Fibroblast of lung (primary cell): Measurements from ENCODE around the gene LCN1. TPM values are rescaled to one million over a fixed set of nuclear protein-coding genes. Genes with fewer than 3 reads are reported as not detected.

Experiments used
- DNase-seq, 2 donors: peaks; one replicate each; pipeline versions ENCODE4 v3.0.0 to v3.0.0-alpha.2; 2010; ENCODE audit warnings: low read depth in 2 of 2
- H2AFZ ChIP-seq: 2 replicates; pipeline ENCODE4 v1.5.1; 2012; ENCODE audit warnings: low read length, control low read depth, inconsistent platforms
- H3K27ac ChIP-seq: 2 replicates; pipeline ENCODE4 v1.5.1; 2011; ENCODE audit warnings: low read length, control low read depth; ENCODE audit not compliant: insufficient read depth
- H3K27me3 ChIP-seq: 2 replicates; pipeline ENCODE4 v1.5.1; 2011; ENCODE audit warnings: mild to moderate bottlenecking, low read length; ENCODE audit not compliant: control insufficient read depth, insufficient read depth
- H3K36me3 ChIP-seq: 2 replicates; pipeline ENCODE4 v1.5.1; 2011; ENCODE audit warnings: low read length; ENCODE audit not compliant: control insufficient read depth, insufficient read depth
- H3K4me1 ChIP-seq: 2 replicates; pipeline ENCODE4 v1.5.1; 2011; ENCODE audit warnings: low read length; ENCODE audit not compliant: control insufficient read depth, insufficient read depth; ENCODE audit errors: extremely low read depth
- H3K4me2 ChIP-seq: 2 replicates; pipeline ENCODE4 v1.5.1; 2011; ENCODE audit warnings: low read length, control low read depth; ENCODE audit not compliant: insufficient read depth; ENCODE audit errors: extremely low read depth
- H3K4me3 ChIP-seq, 4 experiments: fragments of 200-600 bp in 1 of 4; sonication (generic) in 1 of 4; replicated peaks in 1 of 4; 2 replicates each; pipeline ENCODE4 v1.5.1; 2011 to 2016; ENCODE audit warnings: low read length in 4 of 4, low read depth in 3 of 4, mild to moderate bottlenecking in 3 of 4, control low read depth in 2 of 4, inconsistent platforms in 1 of 4, mixed read lengths in 1 of 4; ENCODE audit not compliant: insufficient read depth in 1 of 4; ENCODE audit errors: control extremely low read depth in 1 of 4
- H3K79me2 ChIP-seq: 2 replicates; pipeline ENCODE4 v1.5.1; 2012; ENCODE audit warnings: mild to moderate bottlenecking, low read length, inconsistent platforms; ENCODE audit not compliant: control insufficient read depth, insufficient read depth
- H3K9ac ChIP-seq: 2 replicates; pipeline ENCODE4 v1.5.1; 2011; ENCODE audit warnings: mild to moderate bottlenecking, low read length, control low read depth; ENCODE audit not compliant: insufficient read depth
- H3K9me3 ChIP-seq: 2 replicates; pipeline ENCODE4 v1.5.1; 2012; ENCODE audit warnings: low read depth, low read length; ENCODE audit not compliant: control insufficient read depth, insufficient read depth
- H4K20me1 ChIP-seq: 2 replicates; pipeline ENCODE4 v1.5.1; 2011; ENCODE audit warnings: low read length; ENCODE audit not compliant: control insufficient read depth, insufficient read depth; ENCODE audit errors: extremely low read depth
- CTCF ChIP-seq, 2 donors: IDR thresholded peaks in 1 of 2; conservative IDR thresholded peaks in 1 of 2; 1 replicate in 1 of 2; 2 replicates in 1 of 2; pipeline ENCODE4 v1.5.1; 2011 to 2012; ENCODE audit warnings: low read length in 2 of 2, control low read depth in 1 of 2, inconsistent platforms in 1 of 2, low read depth in 1 of 2, mild to moderate bottlenecking in 1 of 2
- EZH2 ChIP-seq: IDR thresholded peaks from 2 replicates; pipeline ENCODE4 v1.5.1; 2012; ENCODE audit warnings: low read length, control low read depth, mild to moderate bottlenecking; ENCODE audit errors: missing control alignments
- polyA plus RNA-seq, 2 donors: library from polyadenylated mRNA; depleted of rRNA in 1 of 2; stranded (reverse) in 1 of 2; unstranded in 1 of 2; fragments of >200 nt; gene quantifications; 2 replicates each; pipeline ENCODE4 v1.2.1, GENCODE V29; 2011 to 2012; ENCODE audit warnings: missing spikeins in 1 of 2
- total RNA-seq: library from RNA; depleted of rRNA; stranded (reverse); fragments of >200 nt; gene quantifications from 2 replicates; pipeline ENCODE4 v1.2.1, GENCODE V29; 2014

Gene LCN1
- total and polyA plus RNA-seq, 2 donors (not counting 1 experiment from before 2014, with no cell fraction given), result not detected

GRCh38 chr9:135530146-135530545, 8.9 kb downstream of the LCN1 start:
- no peak overlapping the region for H3K9ac ChIP-seq
- TF ChIP-seq EZH2 (no peak), CTCF (conservative IDR thresholded peaks at IDR 0.05 in 1 of 2, IDR thresholded peaks at IDR 0.05 in 1 of 2; ENCODE audit: low read depth in 1 of 2, low read length in 2 of 2) (no peak)
- no peak for DNase-seq
- H3K4me1 ChIP-seq, result no peaks in the 10 kb centered on the region
- H3K27ac ChIP-seq, result no peak overlapping the region
- no peaks in the 10 kb centered on the region for H4K20me1 ChIP-seq
- H3K36me3 ChIP-seq, result no peaks in the 10 kb centered on the region
- no peak overlapping the region for H3K4me2 ChIP-seq
- no peaks in the 10 kb centered on the region for H3K9me3 ChIP-seq
- H3K4me3 ChIP-seq, result no peak overlapping the region
- no peaks in the 10 kb centered on the region for H3K27me3 ChIP-seq
- H2AFZ ChIP-seq, result no peak overlapping the region
- H3K79me2 ChIP-seq, result no peaks in the 10 kb centered on the region

GRCh38 chr9:135531096-135531495, 9.9 kb downstream of the LCN1 start:
- TF ChIP-seq CTCF (conservative IDR thresholded peaks at IDR 0.05 in 1 of 2, IDR thresholded peaks at IDR 0.05 in 1 of 2; ENCODE audit: low read depth in 1 of 2, low read length in 2 of 2), result no peak
- TF ChIP-seq EZH2, result no peak
- Histone ChIP-seq H3K9ac (no peak overlapping the region), H3K79me2 (no peaks in the 10 kb centered on the region), H4K20me1 (no peaks in the 10 kb centered on the region), H2AFZ (no peak overlapping the region), H3K27me3 (no peaks in the 10 kb centered on the region), H3K9me3 (no peaks in the 10 kb centered on the region), H3K36me3 (no peaks in the 10 kb centered on the region), H3K4me2 (no peak overlapping the region), H3K4me1 (no peaks in the 10 kb centered on the region), H3K4me3 (no peak overlapping the region), H3K27ac (no peak overlapping the region)
- DNase-seq, result no peak

- Histone ChIP-seq H3K79me2 (no peaks in the 10 kb centered on the region), H3K9ac (no peak overlapping the region), H3K4me2 (no peak overlapping the region), H4K20me1 (no peaks in the 10 kb centered on the region), H3K4me3 (no peak overlapping the region), H3K36me3 (no peaks in the 10 kb centered on the region), H3K9me3 (no peaks in the 10 kb centered on the region), H2AFZ (no peak overlapping the region), H3K27ac (no peak overlapping the region), H3K27me3 (no peaks in the 10 kb centered on the region), H3K4me1 (no peaks in the 10 kb centered on the region)
- TF ChIP-seq EZH2 (no peak), CTCF (conservative IDR thresholded peaks at IDR 0.05 in 1 of 2, IDR thresholded peaks at IDR 0.05 in 1 of 2; ENCODE audit: low read depth in 1 of 2, low read length in 2 of 2) (no peak)
- DNase-seq, result no peak
These were observed 11.9 kb downstream of the LCN1 start for GRCh38 chr9:135533113-135533512.
